Activated T-cell treated with anti-CD3 and anti-CD28 coated beads for 1 hour (primary cell): ENCODE results near the gene TLR1.
"Not testable (repeated sequence)": the region's sequence is repeated elsewhere in the genome, so short reads cannot be mapped to it uniquely, and the experiment has no call there.

Experiments
- DNase-seq: peaks from one replicate; pipeline ENCODE4 v3.0.0-alpha.2; 2020; ENCODE audit warnings: low read depth

The TLR1 gene, protein sequence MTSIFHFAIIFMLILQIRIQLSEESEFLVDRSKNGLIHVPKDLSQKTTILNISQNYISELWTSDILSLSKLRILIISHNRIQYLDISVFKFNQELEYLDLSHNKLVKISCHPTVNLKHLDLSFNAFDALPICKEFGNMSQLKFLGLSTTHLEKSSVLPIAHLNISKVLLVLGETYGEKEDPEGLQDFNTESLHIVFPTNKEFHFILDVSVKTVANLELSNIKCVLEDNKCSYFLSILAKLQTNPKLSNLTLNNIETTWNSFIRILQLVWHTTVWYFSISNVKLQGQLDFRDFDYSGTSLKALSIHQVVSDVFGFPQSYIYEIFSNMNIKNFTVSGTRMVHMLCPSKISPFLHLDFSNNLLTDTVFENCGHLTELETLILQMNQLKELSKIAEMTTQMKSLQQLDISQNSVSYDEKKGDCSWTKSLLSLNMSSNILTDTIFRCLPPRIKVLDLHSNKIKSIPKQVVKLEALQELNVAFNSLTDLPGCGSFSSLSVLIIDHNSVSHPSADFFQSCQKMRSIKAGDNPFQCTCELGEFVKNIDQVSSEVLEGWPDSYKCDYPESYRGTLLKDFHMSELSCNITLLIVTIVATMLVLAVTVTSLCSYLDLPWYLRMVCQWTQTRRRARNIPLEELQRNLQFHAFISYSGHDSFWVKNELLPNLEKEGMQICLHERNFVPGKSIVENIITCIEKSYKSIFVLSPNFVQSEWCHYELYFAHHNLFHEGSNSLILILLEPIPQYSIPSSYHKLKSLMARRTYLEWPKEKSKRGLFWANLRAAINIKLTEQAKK

DNA sequence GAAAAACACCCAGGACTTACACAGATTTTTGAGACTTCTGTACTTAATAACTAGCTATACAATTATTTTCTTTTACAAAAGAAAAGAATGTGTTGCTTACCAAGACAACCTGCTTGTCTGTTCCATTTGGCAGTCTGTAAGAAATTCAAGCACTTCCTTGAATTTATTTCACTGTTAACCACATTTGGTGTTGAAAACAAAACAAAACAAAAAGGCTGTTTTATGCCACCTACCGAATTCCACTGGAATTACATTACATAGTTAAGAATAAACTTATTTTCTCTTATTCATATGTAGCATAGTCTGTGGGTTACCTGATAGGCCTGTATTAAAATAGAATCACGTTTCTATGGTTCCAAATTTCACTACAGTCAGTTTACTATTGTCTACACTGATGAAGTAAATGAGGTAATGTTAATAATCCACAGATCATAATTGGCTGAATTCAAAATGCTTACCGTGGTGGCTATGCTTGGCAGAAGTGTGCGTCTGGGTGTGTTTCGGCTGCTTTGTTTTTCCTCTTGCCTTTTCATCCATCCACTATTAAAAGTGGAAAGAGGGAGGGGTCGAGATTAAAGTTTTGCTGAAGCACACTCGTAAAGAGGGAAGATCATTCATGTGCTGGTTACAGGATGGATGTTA is at the start of gene TLR1:
Gene TLR1 (minus strand): TSS at position 138 of the 642 bp plus-strand sequence. CDS start 5,960 bp downstream, outside the sequence.
- DNase-seq: no peak

- DNase-seq: no peak
These were observed 41.4 kb upstream of the TLR1 start for GRCh38 chr4:38846015-38846414.

DNA sequence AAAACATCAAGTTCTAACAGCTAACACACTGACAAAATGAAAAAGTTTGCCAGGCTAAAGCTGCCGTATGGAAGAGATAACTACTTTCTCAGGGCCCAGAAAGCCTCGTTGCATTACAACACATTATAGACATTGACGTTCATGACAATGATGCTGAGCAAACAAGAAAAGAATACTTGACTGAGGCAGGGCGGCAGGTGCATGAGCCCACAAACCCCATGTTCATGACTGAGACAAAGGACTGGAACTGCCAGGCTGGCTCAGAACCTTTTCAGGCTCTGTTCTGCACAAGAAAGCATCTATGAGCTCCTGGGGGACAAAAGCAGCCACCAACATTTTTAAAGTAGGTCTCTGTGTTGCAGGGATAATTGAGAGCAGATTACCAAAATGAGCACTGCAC is 38.4 kb upstream of the TLR1 start:
- no peak for DNase-seq

DNA sequence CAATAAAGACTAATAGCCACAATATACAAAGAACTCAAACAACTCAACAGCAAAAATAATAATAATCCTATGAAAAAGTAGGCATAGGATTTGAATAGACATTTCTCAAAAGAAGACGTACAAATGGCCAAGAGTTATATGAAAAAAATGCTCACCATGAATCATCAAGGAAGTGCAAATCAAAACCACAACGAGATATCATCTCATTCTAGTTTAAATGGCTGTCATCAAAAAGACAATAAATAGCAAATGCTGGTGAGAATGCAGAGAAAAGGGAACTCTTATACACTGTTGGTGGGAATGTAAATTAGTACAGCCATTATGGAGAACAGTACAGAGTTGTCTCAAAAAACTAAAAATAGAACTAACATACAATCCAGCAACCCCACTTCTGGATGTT is 33.3 kb upstream of the TLR1 start:
- no peak for DNase-seq

- DNase-seq: no peak
These were observed 32.7 kb upstream of the TLR1 start for GRCh38 chr4:38837334-38837733.

DNA sequence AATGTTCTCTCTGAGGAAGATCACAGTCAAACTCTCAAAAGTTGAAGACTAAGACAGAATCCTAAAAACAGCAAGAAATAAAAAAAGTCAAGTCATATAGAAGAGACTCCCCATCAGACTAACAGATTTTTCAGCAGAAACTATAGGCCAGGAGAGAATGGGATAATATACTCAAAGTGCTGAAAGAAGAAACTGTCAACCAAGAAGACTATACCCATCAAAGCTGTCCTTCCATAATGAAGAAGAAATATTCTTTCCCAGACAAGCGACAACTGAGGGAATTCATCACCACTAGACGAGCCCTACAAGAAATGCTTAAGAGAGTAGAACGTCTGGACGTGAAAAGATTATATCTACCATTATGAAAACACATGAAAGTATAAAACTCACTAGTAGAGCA is 30.0 kb upstream of the TLR1 start:
- DNase-seq: no peak

GRCh38 chr4:38832624-38833528 is 28.3 kb upstream of the TLR1 start:
- no peak for DNase-seq

DNA sequence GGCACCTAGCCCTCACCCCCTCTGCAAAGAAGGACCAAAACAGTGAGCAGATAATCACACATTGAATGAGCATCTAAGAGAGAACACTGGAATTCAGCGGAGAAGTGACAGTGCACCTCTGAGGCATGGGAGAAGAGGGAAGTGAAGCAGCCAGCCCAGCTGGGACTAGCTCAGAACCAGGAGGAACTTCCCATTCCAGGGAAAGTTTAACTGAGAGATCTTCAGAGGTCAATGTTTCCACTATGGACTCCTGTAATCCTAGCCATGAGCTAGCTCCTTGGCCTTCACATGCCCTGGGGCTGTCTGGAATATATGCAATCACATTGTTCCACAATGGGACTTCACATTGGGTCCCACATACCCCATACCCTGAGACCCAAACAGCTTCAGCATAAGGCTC is 27.6 kb upstream of the TLR1 start:
- DNase-seq: no peak

DNA sequence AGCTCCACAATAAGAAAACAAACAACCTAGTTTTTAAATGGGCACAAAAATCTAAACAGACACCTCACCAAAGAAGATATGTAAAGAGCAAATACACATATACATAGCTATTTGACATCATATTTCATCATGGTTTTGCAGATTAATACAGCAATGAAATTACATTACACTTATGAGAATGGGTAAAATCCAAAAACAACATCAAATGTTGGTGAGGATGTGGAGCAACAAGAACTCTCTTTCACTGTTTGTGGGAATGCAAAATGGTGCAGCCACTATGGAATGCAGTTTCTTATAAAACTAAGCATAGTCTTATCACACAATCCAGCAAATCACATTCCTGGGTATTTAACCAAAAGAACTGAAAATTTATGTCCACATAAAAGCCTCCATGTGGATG is 27.1 kb upstream of the TLR1 start:
- no peak for DNase-seq

- no peak for DNase-seq
These were observed 24.6 kb upstream of the TLR1 start for GRCh38 chr4:38829237-38829636.

DNA sequence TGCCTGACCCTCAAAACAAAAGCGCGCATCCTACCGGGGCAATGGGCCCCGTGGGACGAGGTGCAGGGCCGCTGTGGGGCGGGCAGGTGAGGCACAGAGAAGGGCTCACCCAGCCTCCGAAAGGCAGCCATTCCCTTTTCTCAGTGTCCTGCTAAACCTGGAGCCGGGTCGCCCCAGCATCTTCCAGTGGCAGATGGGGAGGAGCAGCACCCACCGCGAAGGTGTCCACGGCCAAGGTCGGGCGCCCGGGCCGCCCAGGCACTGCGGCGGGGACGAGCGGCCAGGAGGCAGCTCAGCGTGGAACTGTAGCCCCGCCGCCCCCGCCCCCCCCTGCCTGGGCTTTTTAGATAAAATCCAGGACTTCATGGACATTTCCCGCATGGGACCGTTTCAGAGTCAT is 19.2 kb upstream of the TLR1 start:
- no peak for DNase-seq

DNA sequence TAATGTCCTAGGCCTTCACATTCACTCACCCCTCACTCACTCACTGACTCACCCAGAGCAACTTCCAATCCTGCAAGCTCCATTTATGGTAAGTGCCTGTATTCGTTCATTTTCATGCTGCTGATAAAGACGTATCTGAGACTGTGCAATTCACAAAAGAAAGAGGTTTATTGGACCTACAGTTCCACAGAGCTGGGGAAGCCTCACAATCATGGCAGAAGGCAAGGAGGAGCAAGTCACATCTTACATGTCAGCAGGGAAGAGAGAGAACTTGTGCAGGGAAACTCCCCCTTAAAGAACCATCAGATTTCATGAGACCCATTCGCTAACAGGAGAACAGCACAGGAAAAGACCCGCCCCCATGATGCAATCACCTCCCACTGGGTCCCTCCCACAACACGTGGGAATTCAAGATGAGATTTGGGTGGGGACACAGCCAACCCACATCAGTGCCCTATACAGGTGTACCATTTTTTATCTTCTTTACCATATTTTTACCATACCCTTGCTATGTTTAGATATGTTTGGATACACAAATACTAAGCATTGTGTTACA is 18.2 kb upstream of the TLR1 start:
- no peak for DNase-seq

GRCh38 chr4:38821739-38822138 is 17.1 kb upstream of the TLR1 start:
- no peak for DNase-seq

GRCh38 chr4:38820329-38821061 is 15.9 kb upstream of the TLR1 start:
- no peak for DNase-seq

- DNase-seq: no peak
These were observed 15.0 kb upstream of the TLR1 start for GRCh38 chr4:38819569-38819968.

DNA sequence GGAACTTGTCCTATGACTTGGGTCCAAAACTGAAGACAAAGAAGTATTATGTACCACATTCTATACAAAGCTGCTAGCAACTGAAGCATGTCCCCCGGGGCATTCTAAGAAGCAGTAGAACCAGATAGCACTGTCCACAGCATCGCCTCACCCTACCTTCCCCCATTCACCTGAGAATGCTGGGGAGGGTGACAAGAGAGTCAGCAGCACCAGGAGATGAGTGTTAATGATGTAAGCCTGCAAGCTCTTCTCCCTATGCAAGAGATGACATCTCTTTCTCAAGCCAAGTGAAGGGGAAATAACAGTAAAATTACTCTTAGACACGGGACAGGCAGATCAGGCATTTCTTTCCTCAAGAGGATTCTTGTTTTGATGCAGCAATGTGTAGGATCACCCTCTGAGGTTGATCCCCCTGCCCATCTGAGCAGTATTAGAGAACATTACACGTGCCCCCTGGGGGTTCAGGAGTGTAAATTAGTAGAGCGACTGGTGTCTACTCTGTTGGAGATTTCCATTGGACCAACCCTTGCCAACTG is 13.9 kb upstream of the TLR1 start:
- DNase-seq: no peak

GRCh38 chr4:38815885-38816782 is 11.5 kb upstream of the TLR1 start:
- no peak for DNase-seq

GRCh38 chr4:38814386-38814785 is 9.8 kb upstream of the TLR1 start:
- DNase-seq: no peak

DNA sequence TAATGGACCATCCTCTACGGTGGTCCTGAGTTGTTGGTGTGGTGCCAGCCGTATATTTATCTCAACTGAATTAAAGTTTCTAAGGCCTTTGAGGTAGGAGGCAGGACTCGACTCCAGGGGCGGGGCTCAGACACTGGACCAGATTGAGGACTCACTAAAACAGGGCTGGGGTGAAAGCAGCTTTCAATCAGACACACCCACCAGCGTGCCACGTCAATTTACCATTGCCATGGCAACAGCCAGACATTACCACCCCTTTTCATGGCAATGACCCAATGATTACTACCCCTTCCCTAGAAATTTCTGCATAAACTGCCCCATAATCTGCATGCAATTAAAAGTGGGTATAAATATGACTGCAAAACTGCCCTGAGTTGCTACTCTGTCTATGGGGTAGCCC is 6.7 kb upstream of the TLR1 start:
- DNase-seq: no peak

- not testable (repeated sequence) for DNase-seq
These were observed 2.9 kb upstream of the TLR1 start for GRCh38 chr4:38807462-38807861.
